ENCODE measurements around the gene IBA57.

Gene IBA57

DNA sequence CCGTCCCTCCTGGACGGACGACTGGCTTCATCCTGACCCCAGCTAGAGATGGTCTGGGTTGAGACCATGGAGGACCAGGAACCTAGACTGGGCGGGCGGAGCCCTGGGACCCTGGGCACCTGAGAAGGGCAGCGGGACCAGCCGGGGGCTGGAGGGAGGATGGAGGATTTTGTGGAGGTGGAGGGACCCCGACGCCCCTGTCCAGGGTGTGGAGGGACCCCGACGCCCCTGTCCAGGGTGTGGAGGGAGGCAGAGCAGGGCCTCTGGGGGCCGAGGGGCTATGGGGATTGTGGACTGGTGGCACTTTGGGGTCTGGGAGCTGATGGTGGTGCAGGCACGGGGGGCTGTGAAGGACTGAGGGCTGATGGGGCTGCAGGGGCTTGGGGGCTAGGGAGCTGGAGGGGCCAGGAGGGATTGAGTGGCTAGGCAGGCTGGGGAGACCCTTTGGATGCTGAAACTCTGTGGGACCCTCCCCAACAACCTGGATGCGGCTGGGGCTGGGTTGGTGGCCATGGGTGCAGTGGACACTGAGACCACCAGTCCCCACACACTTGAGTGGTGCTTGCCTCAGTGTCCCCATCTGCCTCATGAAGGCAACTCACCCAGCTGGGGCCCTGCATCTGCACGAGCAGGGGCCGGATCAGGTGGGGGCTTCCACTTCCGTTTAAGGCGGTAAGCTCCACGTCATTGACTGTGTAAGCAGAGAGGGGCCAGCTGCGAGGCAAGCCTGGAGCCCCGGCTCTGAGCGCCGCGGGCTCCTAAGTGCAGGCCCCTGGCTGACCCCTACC is 8.5 kb upstream of the IBA57 start:
- no peak overlapping the region for H3K23ac ChIP-seq (ENCODE audit: low read length)
- no peak overlapping the region for H2BK120ac ChIP-seq (ENCODE audit: insufficient read depth, low read length, poor library complexity)
- no peaks in the 10 kb centered on the region for H3K9me3 ChIP-seq (ENCODE audit: insufficient read depth, low read depth, low read length)
- H4K8ac ChIP-seq (ENCODE audit: low read depth, low read length) = no peak overlapping the region
- no peak overlapping the region for H2AK5ac ChIP-seq (ENCODE audit: low read length)
- no peak overlapping the region for H3K9ac ChIP-seq (ENCODE audit: low read length)
- no peak overlapping the region for H3K4me2 ChIP-seq (ENCODE audit: low read length)
- H2BK5ac ChIP-seq (ENCODE audit: low read depth, low read length, poor library complexity) = no peak overlapping the region
- H3K4me3 ChIP-seq (ENCODE audit: low read depth, low read length) = no peak overlapping the region
- H4K91ac ChIP-seq (ENCODE audit: low read depth, low read length) = no peak overlapping the region
- peaks cover under 1% of the 10 kb centered on the region for H3K79me1 ChIP-seq (ENCODE audit: low read length)
- H4K12ac ChIP-seq (ENCODE audit: low read depth, low read length) = no peak overlapping the region
- no peak overlapping the region for H3K27ac ChIP-seq (ENCODE audit: low read depth, low read length)
- peaks cover under 1% of the 10 kb centered on the region in 2 experiments for H3K4me1 ChIP-seq (ENCODE audit: control insufficient read depth in 1 of 2, insufficient read depth in 2 of 2, low read length in 2 of 2)
- no peak overlapping the region for H2BK12ac ChIP-seq (ENCODE audit: low read length)
- no peak overlapping the region for H3K18ac ChIP-seq (ENCODE audit: low read length)
- DNase-seq = no peak
- no peak overlapping the region for H3K14ac ChIP-seq (ENCODE audit: low read length)
- no peak overlapping the region for H3K4ac ChIP-seq (ENCODE audit: low read depth, low read length)
- H2AFZ ChIP-seq (ENCODE audit: insufficient read depth, low read length, poor library complexity) = no peak overlapping the region
- H3K27me3 ChIP-seq (ENCODE audit: insufficient read depth, low read length) = no peaks in the 10 kb centered on the region
- WGBS (ENCODE audit: extremely low coverage, insufficient coverage, insufficient read length) = no CpG with 5 or more reads among the region's 24 CpGs
- no peaks in the 10 kb centered on the region for H3K79me2 ChIP-seq (ENCODE audit: control insufficient read depth, insufficient read depth, low read length, poor library complexity)
- no peaks in the 10 kb centered on the region for H3K36me3 ChIP-seq (ENCODE audit: control insufficient read depth in 1 of 2, insufficient read depth in 2 of 2, low read length in 2 of 2)

DNA sequence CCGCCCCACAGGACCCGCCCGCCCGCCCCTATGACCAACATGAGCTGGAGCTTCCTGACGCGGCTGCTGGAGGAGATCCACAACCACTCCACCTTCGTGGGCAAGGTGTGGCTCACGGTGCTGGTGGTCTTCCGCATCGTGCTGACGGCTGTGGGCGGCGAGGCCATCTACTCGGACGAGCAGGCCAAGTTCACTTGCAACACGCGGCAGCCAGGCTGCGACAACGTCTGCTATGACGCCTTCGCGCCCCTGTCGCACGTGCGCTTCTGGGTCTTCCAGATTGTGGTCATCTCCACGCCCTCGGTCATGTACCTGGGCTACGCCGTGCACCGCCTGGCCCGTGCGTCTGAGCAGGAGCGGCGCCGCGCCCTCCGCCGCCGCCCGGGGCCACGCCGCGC is 7.9 kb upstream of the IBA57 start:
- H2BK12ac ChIP-seq (ENCODE audit: low read length) = no peak overlapping the region
- no peak overlapping the region for H3K4ac ChIP-seq (ENCODE audit: low read depth, low read length)
- H3K36me3 ChIP-seq (ENCODE audit: control insufficient read depth in 1 of 2, insufficient read depth in 2 of 2, low read length in 2 of 2) = no peaks in the 10 kb centered on the region
- H3K9ac ChIP-seq (ENCODE audit: low read length) = no peak overlapping the region
- no peak overlapping the region for H2BK5ac ChIP-seq (ENCODE audit: low read depth, low read length, poor library complexity)
- no peak overlapping the region for H2AK5ac ChIP-seq (ENCODE audit: low read length)
- H4K8ac ChIP-seq (ENCODE audit: low read depth, low read length) = no peak overlapping the region
- H2AFZ ChIP-seq (ENCODE audit: insufficient read depth, low read length, poor library complexity) = no peak overlapping the region
- no peak overlapping the region for H2BK120ac ChIP-seq (ENCODE audit: insufficient read depth, low read length, poor library complexity)
- peaks cover 6% of the 10 kb centered on the region for H3K79me1 ChIP-seq (ENCODE audit: low read length)
- WGBS (ENCODE audit: extremely low coverage, insufficient coverage, insufficient read length) = no CpG with 5 or more reads among the region's 43 CpGs
- H3K4me3 ChIP-seq (ENCODE audit: low read depth, low read length) = no peak overlapping the region
- no peaks in the 10 kb centered on the region for H3K79me2 ChIP-seq (ENCODE audit: control insufficient read depth, insufficient read depth, low read length, poor library complexity)
- no peak overlapping the region for H3K4me2 ChIP-seq (ENCODE audit: low read length)
- no peak overlapping the region for H3K14ac ChIP-seq (ENCODE audit: low read length)
- H3K18ac ChIP-seq (ENCODE audit: low read length) = no peak overlapping the region
- no peaks in the 10 kb centered on the region for H3K9me3 ChIP-seq (ENCODE audit: insufficient read depth, low read depth, low read length)
- no peak for DNase-seq
- peaks cover 6 to 7% of the 10 kb centered on the region in 2 experiments for H3K4me1 ChIP-seq (ENCODE audit: control insufficient read depth in 1 of 2, insufficient read depth in 2 of 2, low read length in 2 of 2)
- H4K91ac ChIP-seq (ENCODE audit: low read depth, low read length) = no peak overlapping the region
- H3K27me3 ChIP-seq (ENCODE audit: insufficient read depth, low read length) = no peaks in the 10 kb centered on the region
- H3K27ac ChIP-seq (ENCODE audit: low read depth, low read length) = no peak overlapping the region
- no peak overlapping the region for H3K23ac ChIP-seq (ENCODE audit: low read length)
- H4K12ac ChIP-seq (ENCODE audit: low read depth, low read length) = no peak overlapping the region

DNA sequence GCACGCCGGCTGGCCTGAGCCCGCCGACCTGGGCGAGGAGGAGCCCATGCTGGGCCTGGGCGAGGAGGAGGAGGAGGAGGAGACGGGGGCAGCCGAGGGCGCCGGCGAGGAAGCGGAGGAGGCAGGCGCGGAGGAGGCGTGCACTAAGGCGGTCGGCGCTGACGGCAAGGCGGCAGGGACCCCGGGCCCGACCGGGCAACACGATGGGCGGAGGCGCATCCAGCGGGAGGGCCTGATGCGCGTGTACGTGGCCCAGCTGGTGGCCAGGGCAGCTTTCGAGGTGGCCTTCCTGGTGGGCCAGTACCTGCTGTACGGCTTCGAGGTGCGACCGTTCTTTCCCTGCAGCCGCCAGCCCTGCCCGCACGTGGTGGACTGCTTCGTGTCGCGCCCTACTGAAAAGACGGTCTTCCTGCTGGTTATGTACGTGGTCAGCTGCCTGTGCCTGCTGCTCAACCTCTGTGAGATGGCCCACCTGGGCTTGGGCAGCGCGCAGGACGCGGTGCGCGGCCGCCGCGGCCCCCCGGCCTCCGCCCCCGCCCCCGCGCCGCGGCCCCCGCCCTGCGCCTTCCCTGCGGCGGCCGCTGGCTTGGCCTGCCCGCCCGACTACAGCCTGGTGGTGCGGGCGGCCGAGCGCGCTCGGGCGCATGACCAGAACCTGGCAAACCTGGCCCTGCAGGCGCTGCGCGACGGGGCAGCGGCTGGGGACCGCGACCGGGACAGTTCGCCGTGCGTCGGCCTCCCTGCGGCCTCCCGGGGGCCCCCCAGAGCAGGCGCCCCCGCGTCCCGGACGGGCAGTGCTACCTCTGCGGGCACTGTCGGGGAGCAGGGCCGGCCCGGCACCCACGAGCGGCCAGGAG is 7.2 kb upstream of the IBA57 start:
- peaks cover 10 to 13% of the 10 kb centered on the region in 2 experiments for H3K4me1 ChIP-seq (ENCODE audit: control insufficient read depth in 1 of 2, insufficient read depth in 2 of 2, low read length in 2 of 2)
- H3K4me3 ChIP-seq (ENCODE audit: low read depth, low read length) = no peak overlapping the region
- no peak overlapping the region for H4K91ac ChIP-seq (ENCODE audit: low read depth, low read length)
- no peaks in the 10 kb centered on the region for H3K36me3 ChIP-seq (ENCODE audit: control insufficient read depth in 1 of 2, insufficient read depth in 2 of 2, low read length in 2 of 2)
- no peak overlapping the region for H3K27ac ChIP-seq (ENCODE audit: low read depth, low read length)
- H3K79me1 ChIP-seq (ENCODE audit: low read length) = peaks cover 12% of the 10 kb centered on the region
- no peaks in the 10 kb centered on the region for H3K9me3 ChIP-seq (ENCODE audit: insufficient read depth, low read depth, low read length)
- no peak overlapping the region for H3K4me2 ChIP-seq (ENCODE audit: low read length)
- H3K18ac ChIP-seq (ENCODE audit: low read length) = no peak overlapping the region
- H3K79me2 ChIP-seq (ENCODE audit: control insufficient read depth, insufficient read depth, low read length, poor library complexity) = peaks cover 2% of the 10 kb centered on the region
- no peaks in the 10 kb centered on the region for H3K27me3 ChIP-seq (ENCODE audit: insufficient read depth, low read length)
- no peak overlapping the region for H2BK12ac ChIP-seq (ENCODE audit: low read length)
- H2AFZ ChIP-seq (ENCODE audit: insufficient read depth, low read length, poor library complexity) = no peak overlapping the region
- no peak overlapping the region for H2AK5ac ChIP-seq (ENCODE audit: low read length)
- no peak overlapping the region for H3K23ac ChIP-seq (ENCODE audit: low read length)
- no peak overlapping the region for H3K4ac ChIP-seq (ENCODE audit: low read depth, low read length)
- no CpG with 5 or more reads among the region's 98 CpGs for WGBS (ENCODE audit: extremely low coverage, insufficient coverage, insufficient read length)
- H3K14ac ChIP-seq (ENCODE audit: low read length) = no peak overlapping the region
- no peak overlapping the region for H2BK120ac ChIP-seq (ENCODE audit: insufficient read depth, low read length, poor library complexity)
- H4K12ac ChIP-seq (ENCODE audit: low read depth, low read length) = no peak overlapping the region
- no peak overlapping the region for H3K9ac ChIP-seq (ENCODE audit: low read length)
- H4K8ac ChIP-seq (ENCODE audit: low read depth, low read length) = no peak overlapping the region
- DNase-seq = no peak
- H2BK5ac ChIP-seq (ENCODE audit: low read depth, low read length, poor library complexity) = no peak overlapping the region

DNA sequence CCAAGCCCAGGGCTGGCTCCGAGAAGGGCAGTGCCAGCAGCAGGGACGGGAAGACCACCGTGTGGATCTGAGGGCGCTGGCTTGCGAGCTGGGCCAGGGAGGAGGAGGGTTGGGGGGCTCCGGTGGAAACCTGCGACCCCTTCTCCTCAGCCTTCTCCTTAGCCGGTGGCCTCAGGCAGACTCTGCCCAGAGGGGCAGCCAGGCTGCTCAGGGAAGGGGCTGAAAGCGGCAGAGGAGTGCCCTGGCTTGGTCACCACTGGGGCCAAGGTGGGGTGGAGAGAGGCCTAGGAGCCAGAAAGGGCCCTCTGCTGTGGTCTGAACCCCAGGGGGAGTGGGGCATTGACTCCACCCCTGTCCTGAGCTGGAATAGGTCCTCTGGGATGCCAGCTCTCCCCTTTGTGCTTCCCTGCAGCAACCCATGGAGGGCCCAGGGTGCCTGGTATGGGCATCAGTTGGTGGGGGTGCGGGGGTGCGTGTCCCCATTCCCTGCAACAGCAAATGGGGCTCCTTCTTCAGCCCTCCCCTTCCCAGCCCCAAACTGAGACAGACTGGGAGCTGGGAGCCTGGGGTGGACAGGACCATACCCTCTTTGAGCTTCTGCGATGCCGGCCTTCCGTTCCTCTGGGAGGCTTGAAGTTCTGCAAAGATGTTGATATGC is 6.5 kb upstream of the IBA57 start:
- no peak overlapping the region for H3K23ac ChIP-seq (ENCODE audit: low read length)
- no peak overlapping the region for H2AFZ ChIP-seq (ENCODE audit: insufficient read depth, low read length, poor library complexity)
- peaks cover 12% of the 10 kb centered on the region for H3K79me1 ChIP-seq (ENCODE audit: low read length)
- no peak overlapping the region for H3K4me3 ChIP-seq (ENCODE audit: low read depth, low read length)
- H4K91ac ChIP-seq (ENCODE audit: low read depth, low read length) = no peak overlapping the region
- H2BK5ac ChIP-seq (ENCODE audit: low read depth, low read length, poor library complexity) = no peak overlapping the region
- no peak overlapping the region for H2BK120ac ChIP-seq (ENCODE audit: insufficient read depth, low read length, poor library complexity)
- H3K4me2 ChIP-seq (ENCODE audit: low read length) = no peak overlapping the region
- H3K4me1 ChIP-seq (ENCODE audit: control insufficient read depth in 1 of 2, insufficient read depth in 2 of 2, low read length in 2 of 2) = peaks cover 10 to 14% of the 10 kb centered on the region in 2 experiments
- no peak for DNase-seq
- peaks cover 2% of the 10 kb centered on the region for H3K79me2 ChIP-seq (ENCODE audit: control insufficient read depth, insufficient read depth, low read length, poor library complexity)
- H3K9me3 ChIP-seq (ENCODE audit: insufficient read depth, low read depth, low read length) = no peaks in the 10 kb centered on the region
- no peak overlapping the region for H3K4ac ChIP-seq (ENCODE audit: low read depth, low read length)
- H3K18ac ChIP-seq (ENCODE audit: low read length) = no peak overlapping the region
- H3K27ac ChIP-seq (ENCODE audit: low read depth, low read length) = no peak overlapping the region
- H3K14ac ChIP-seq (ENCODE audit: low read length) = no peak overlapping the region
- no peak overlapping the region for H4K12ac ChIP-seq (ENCODE audit: low read depth, low read length)
- no peak overlapping the region for H3K9ac ChIP-seq (ENCODE audit: low read length)
- no peak overlapping the region for H4K8ac ChIP-seq (ENCODE audit: low read depth, low read length)
- WGBS (ENCODE audit: extremely low coverage, insufficient coverage, insufficient read length) = no CpG with 5 or more reads among the region's 14 CpGs
- no peak overlapping the region for H2AK5ac ChIP-seq (ENCODE audit: low read length)
- H3K36me3 ChIP-seq (ENCODE audit: control insufficient read depth in 1 of 2, insufficient read depth in 2 of 2, low read length in 2 of 2) = no peaks in the 10 kb centered on the region
- H3K27me3 ChIP-seq (ENCODE audit: insufficient read depth, low read length) = no peaks in the 10 kb centered on the region
- no peak overlapping the region for H2BK12ac ChIP-seq (ENCODE audit: low read length)
